GM21825 (cell line): ENCODE measurements around the gene C4BPB.

Experiments used
- ATAC-seq: cut with Tn5 transposase; IDR thresholded peaks from one replicate; pipeline ENCODE4 v1.9.1; 2021; ENCODE audit warnings: mild to moderate bottlenecking, moderate library complexity; ENCODE audit not compliant: unreplicated experiment

The C4BPB gene

GRCh38 chr1:207059881-207060280 is 28.8 kb upstream of the C4BPB start:
- ATAC-seq, result no peak

GRCh38 chr1:207060596-207060995 is 28.1 kb upstream of the C4BPB start:
- no peak for ATAC-seq

GRCh38 chr1:207062058-207062457 is 26.6 kb upstream of the C4BPB start:
- ATAC-seq, result no peak

GRCh38 chr1:207063014-207063413 is 25.6 kb upstream of the C4BPB start:
- ATAC-seq, result no peak

- ATAC-seq, result no peak
These were observed 24.1 kb upstream of the C4BPB start for GRCh38 chr1:207064561-207064960.

GRCh38 chr1:207067185-207067584 is 21.5 kb upstream of the C4BPB start:
- ATAC-seq, result no peak

GRCh38 chr1:207067665-207068064 is 21.0 kb upstream of the C4BPB start:
- ATAC-seq, result no peak

- ATAC-seq, result no peak
These were observed 19.6 kb upstream of the C4BPB start for GRCh38 chr1:207069061-207069460.

GRCh38 chr1:207069858-207070506 is 18.7 kb upstream of the C4BPB start:
- ATAC-seq, result no peak

- ATAC-seq, result no peak
These were observed 17.8 kb upstream of the C4BPB start for GRCh38 chr1:207070811-207071210.

GRCh38 chr1:207071426-207071825 is 17.2 kb upstream of the C4BPB start:
- ATAC-seq, result no peak

- ATAC-seq, result no peak
These were observed 16.4 kb upstream of the C4BPB start for GRCh38 chr1:207072233-207072632.

GRCh38 chr1:207073906-207074820 is 14.5 kb upstream of the C4BPB start:
- no peak for ATAC-seq

GRCh38 chr1:207076181-207076955 is 12.3 kb upstream of the C4BPB start:
- no peak for ATAC-seq

GRCh38 chr1:207077012-207077411 is 11.6 kb upstream of the C4BPB start:
- no peak for ATAC-seq

GRCh38 chr1:207077470-207078377 is 10.9 kb upstream of the C4BPB start:
- ATAC-seq, result no peak

GRCh38 chr1:207078578-207079132 is 10.0 kb upstream of the C4BPB start:
- ATAC-seq, result no peak

- ATAC-seq, result no peak
These were observed 8.9 kb upstream of the C4BPB start for GRCh38 chr1:207079706-207080241.

GRCh38 chr1:207081088-207081487 is 7.6 kb upstream of the C4BPB start:
- ATAC-seq, result no peak

GRCh38 chr1:207081806-207082205 is 6.9 kb upstream of the C4BPB start:
- no peak for ATAC-seq
